Measurements from ENCODE around the gene CFDP1.

CFDP1 gene

DNA sequence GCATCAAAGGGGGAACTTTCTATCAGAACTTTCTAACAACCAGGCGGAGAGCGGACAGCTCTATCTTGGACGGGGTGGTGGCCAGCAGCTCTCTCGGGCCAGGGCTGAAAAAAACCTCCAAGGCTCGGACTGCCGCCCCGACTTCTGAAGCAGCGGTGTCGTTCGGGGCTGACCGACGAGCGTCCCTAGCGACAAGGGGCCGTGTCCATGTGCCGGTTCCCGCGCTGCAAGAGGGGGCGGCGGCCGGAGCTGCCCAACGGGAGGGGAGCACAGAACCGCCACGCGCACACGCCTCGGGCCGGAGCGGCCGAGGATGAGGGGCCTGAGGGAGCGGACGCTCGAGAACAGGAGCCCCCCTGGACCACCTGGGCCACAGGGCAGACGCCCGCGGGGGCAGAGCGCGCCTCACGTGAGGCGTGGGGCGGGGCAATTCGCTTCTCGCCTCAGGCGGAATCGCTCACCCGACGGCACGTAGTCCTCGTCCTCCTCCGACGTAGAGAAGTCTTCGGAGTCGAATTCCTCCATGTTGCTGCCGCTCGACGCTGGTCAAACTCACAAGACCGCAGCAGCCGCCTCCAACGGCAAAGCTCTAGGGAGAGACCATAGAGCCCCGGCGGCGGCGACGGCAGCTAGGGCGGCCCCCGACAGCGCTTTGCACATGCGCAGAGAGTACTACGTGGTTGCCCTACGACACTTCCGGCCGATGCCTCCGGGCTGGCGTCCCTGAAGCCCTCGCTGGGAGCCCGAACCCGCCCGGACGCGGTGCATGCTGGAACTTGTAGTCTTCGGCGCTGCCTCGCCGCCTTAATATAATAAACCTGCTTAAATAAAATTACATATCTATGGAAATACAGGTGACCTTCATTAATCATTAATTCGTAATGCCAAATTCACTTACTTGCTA lies at the start of gene CFDP1:
Gene CFDP1 (minus strand): TSS at position 676 of the 904 bp plus-strand sequence. CDS start 151 bp downstream, at position 525.
- peak; percentile 92 for DNase-seq

DNA sequence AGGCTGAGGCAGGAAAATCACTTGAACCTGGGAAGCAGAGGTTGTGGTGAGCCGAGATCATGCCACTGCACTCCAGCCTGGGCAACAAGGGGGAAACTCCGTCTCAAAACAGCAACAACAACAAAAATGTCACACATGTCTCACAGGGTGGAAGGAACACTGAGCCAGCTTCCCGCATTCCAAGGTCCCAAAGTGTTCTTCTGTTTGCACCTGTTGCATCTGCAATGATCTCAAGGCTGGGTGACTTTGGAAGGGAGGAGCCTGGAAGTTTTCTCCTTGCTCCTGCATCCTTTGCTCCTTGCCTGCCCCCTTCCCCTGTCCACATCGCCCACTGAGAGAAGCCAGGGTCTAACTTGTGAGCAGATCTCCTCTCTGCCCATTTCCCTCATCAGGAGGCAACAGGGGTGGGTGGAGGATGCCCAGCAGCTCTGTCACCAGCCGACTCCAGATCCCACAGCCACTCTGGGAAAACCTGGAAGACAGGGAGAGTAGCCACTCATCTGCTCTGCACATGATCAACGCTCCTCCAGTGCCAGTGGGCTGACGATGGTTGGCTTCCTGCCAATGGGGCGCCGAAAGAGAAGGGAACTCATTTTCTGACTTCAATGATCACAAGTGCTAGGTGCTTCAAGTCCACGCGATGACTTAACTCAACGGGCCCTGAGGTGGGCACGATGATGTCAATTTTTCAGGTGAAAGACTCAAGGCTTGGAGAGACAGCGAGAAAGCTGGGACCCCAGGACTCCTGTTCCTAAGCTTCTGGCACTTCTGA lies 49.3 kb upstream of the CFDP1 start:
- peak; percentile 37 for DNase-seq

- DNase-seq: no peak
Observed at GRCh38 chr16:75481475-75481874, 48.2 kb upstream of the CFDP1 start.

GRCh38 chr16:75479421-75479990 lies 46.2 kb upstream of the CFDP1 start:
- no peak for DNase-seq

GRCh38 chr16:75478480-75479345 lies 45.4 kb upstream of the CFDP1 start:
- no peak for DNase-seq

DNA sequence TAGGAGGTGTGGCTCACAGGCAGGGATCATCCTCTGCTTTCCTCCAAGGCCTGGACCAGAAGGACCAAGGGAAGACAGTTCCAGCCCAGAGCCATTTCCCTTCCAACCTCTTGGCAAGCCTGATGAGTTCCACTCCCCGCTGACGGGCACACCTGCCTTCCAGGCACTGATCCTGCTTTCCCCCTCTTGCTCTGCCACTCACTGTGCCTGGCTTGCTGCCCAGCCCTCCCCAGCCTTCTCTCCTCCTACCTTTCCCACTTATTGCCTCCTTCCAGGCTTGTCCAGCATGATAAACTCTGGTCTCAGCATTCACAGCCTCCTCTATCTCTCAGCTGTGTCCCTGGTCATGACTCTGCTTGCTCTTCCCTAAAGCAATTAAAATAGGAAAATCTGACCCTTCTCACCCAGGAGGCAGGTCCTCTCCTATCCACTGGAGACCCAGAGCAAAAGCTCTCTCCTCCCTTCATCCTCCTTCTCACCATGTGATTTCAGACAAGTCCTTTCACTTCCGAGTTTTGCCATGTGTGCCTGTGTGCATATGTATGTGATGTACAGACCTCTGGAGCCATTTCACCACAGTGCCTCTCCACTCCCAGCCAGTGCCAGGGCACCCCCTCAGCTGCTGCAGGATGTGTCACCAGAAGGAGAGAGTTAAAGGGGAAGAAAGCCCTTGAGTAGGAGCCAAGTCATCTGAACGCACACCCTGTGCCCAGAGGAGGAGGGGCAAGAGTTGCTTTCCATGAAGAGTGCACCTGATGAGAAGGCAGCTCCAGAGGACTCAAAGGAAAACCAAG lies 44.6 kb upstream of the CFDP1 start:
- peak; percentile 69 for DNase-seq

DNA sequence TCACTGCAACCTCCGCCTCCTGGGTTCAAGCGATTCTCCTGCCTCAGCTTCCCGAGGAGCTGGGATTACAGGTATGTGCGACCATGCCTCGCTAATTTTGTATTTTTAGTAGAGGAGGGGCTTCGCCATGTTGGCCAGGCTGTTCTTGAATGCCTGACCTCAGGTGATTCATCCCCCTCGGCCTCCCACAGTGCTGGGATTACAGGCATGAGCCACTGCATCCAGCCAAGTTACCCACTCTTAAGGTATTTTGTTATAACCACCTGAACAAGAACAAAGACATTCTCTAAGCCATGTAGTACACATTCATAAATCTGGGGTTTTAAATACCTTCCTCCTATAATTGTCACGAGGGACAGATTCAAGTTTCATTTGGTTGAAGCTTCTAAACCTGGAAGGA lies 43.5 kb upstream of the CFDP1 start:
- DNase-seq: no peak

DNA sequence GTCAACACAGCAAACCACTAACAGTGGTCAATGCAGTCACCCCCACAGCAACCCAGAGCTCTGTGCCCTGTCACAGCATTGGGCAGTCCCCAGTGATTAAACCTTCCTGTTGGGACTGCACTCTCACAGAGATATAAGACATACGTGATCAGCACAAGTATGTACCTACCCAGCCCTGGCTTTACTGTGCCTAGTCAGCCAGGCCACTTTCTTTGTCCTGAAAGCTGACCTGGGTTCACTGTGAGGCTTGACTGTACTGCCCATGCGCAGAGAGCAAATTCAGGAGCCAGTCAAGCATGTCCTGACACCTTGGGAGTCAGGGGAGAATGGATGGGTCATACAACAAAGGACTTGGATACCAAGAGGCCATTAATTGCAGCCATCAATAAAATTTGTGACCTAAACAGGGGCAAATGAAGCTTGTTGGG lies 42.1 kb upstream of the CFDP1 start:
- DNase-seq: no peak

DNA sequence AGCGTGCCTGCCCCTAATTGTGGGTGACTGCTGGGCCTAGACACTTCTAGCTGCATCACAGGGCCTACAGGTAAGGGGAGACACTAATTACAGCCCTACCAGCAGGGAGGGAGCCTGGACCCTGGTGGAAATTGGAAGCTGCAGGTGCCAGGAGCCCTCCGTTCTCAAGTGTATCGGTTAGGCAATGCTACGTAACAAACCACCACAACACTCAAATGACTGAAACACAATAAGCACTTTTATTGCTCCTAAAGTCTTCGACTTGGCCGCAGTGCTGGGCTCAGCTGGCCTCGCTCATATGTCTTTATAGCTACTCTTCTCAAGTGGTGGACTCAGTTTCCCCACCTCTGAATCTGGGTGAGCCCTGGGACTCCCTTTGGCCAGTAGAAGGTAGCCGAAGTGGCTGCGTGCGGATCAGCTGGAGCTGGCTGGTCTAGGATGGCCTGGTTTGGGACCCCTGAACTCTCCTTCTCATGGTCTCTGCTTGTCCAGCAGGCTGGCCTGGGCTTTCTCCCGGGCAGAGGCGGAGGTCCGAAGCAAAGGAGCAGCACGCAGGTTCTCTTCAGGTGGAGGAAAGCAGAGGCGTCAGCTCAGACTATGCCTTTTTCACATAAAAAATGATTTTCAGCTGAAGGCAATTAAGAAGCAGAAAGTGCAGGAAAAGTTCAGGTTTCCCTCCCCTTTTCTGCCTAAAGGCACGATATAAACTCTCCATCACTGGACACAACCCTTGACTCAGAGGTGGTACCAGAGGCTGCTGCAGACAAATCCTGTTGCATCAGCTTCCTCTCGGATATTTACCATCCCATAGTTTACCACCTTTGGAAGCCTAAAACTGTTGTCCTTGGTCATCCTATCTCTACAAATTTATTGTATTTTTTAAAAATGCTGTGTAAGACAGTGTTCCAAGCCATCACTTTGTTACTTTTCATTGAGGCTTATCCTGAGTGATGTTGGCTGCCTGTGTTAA lies 39.9 kb upstream of the CFDP1 start:
- no peak for DNase-seq

GRCh38 chr16:75471723-75472633 lies 38.7 kb upstream of the CFDP1 start:
- DNase-seq: peak; percentile 64

DNA sequence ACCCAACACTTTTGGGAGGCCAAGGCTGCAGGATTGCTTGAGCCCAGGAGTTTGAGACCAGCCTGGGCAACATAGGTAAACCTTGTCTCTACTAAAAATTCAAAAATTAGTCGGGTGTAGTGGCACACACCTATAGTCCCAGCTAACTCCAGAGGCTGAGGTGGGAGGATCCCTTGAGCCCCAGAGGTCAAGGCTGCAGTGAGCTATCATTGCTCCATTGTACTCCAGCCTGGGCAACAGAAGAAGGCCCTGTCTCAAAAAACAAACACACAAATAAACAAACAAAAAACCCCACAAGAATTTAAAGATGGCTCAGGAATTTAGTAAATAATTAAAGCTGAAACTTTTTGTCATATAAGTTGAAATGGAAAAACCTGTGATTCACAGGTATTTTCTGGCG lies 33.5 kb upstream of the CFDP1 start:
- DNase-seq: no peak

GRCh38 chr16:75464122-75464918 lies 31.0 kb upstream of the CFDP1 start, which contains the start of gene TMEM170A:
TSS of gene TMEM170A (minus strand) at chr16:75464689. CDS start at chr16:75464600, 89 bp downstream.
- peak; percentile 96 for DNase-seq

GRCh38 chr16:75463389-75464121 lies 30.3 kb upstream of the CFDP1 start:
- peak; percentile 37 for DNase-seq

DNA sequence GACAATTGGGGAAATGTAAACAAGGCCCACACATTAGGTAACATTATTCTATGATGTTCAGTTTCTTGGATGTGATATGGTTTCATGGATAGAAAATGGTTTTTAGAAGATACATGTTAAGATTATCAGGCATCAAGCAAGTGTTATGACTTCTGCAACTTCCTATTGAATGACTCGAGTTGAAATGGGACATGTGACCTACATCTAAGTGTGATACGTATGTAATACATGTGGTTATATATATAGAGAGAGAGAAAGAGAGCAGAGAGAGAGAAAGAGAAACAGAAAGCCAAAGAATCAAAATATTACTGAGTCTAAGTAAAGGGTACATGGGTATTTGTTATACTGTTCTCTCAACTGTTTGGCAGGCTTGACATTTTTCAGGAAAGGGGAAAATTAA lies 29.5 kb upstream of the CFDP1 start:
- no peak for DNase-seq

DNA sequence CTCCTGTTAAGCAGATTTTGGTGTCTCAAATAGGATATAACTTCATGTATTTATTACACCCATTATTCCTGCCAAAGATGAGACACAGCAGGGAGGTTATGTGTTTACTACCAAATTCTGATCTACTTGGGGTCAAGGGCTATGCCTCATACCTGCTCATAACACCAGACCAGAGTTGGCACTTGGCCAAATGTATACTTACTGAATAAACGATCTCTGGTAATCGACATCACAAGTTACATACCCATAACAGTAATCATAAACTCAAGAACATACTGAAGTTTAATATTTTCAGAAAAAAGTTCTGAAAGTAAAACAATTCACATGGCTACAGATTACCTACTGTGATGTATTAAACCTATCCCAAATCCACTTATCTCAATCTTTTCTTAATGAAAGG lies 28.3 kb upstream of the CFDP1 start:
- DNase-seq: no peak

- DNase-seq: no peak
Observed at GRCh38 chr16:75460446-75460845, 27.1 kb upstream of the CFDP1 start.

DNA sequence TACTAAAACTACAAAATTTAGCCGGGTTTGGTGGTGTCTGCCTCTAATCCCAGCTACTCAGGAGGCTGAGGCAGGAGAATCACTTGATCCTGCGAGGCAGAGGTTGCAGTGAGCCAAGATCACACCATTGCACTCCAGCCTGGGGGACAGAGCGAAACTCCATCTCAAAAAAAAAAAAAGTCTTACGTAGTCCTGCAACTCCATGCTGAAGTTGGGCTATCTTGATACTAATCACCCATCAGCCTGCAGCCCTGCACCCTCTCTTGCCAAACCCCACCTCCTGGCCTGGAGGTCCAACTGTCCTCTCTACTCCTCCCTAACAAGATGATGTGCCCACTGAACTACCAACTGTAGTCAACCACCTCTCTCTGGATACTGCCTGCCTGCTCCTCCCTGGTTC lies 26.4 kb upstream of the CFDP1 start:
- no peak for DNase-seq

GRCh38 chr16:75458439-75458838 lies 25.1 kb upstream of the CFDP1 start:
- no peak for DNase-seq

Measured in NCI-H345 (cell line).